Fibroblast of lung (primary cell): ENCODE results near the gene CDCP1. TPM values are rescaled to one million over a fixed set of nuclear protein-coding genes. Genes with fewer than 3 reads are reported as not detected.

Experiments
- DNase-seq, 2 donors: peaks; one replicate each; pipeline versions ENCODE4 v3.0.0 to v3.0.0-alpha.2; 2010; ENCODE audit warnings: low read depth in 2 of 2
- H2AFZ ChIP-seq: 2 replicates; pipeline ENCODE4 v1.5.1; 2012; ENCODE audit warnings: low read length, control low read depth, inconsistent platforms
- H3K27ac ChIP-seq: 2 replicates; pipeline ENCODE4 v1.5.1; 2011; ENCODE audit warnings: low read length, control low read depth; ENCODE audit not compliant: insufficient read depth
- H3K27me3 ChIP-seq: 2 replicates; pipeline ENCODE4 v1.5.1; 2011; ENCODE audit warnings: mild to moderate bottlenecking, low read length; ENCODE audit not compliant: control insufficient read depth, insufficient read depth
- H3K36me3 ChIP-seq: 2 replicates; pipeline ENCODE4 v1.5.1; 2011; ENCODE audit warnings: low read length; ENCODE audit not compliant: control insufficient read depth, insufficient read depth
- H3K4me1 ChIP-seq: 2 replicates; pipeline ENCODE4 v1.5.1; 2011; ENCODE audit warnings: low read length; ENCODE audit not compliant: control insufficient read depth, insufficient read depth; ENCODE audit errors: extremely low read depth
- H3K4me2 ChIP-seq: 2 replicates; pipeline ENCODE4 v1.5.1; 2011; ENCODE audit warnings: low read length, control low read depth; ENCODE audit not compliant: insufficient read depth; ENCODE audit errors: extremely low read depth
- H3K4me3 ChIP-seq, 4 experiments: fragments of 200-600 bp in 1 of 4; sonication (generic) in 1 of 4; replicated peaks in 1 of 4; 2 replicates each; pipeline ENCODE4 v1.5.1; 2011 to 2016; ENCODE audit warnings: low read length in 4 of 4, low read depth in 3 of 4, mild to moderate bottlenecking in 3 of 4, control low read depth in 2 of 4, inconsistent platforms in 1 of 4, mixed read lengths in 1 of 4; ENCODE audit not compliant: insufficient read depth in 1 of 4; ENCODE audit errors: control extremely low read depth in 1 of 4
- H3K79me2 ChIP-seq: 2 replicates; pipeline ENCODE4 v1.5.1; 2012; ENCODE audit warnings: mild to moderate bottlenecking, low read length, inconsistent platforms; ENCODE audit not compliant: control insufficient read depth, insufficient read depth
- H3K9ac ChIP-seq: 2 replicates; pipeline ENCODE4 v1.5.1; 2011; ENCODE audit warnings: mild to moderate bottlenecking, low read length, control low read depth; ENCODE audit not compliant: insufficient read depth
- H3K9me3 ChIP-seq: 2 replicates; pipeline ENCODE4 v1.5.1; 2012; ENCODE audit warnings: low read depth, low read length; ENCODE audit not compliant: control insufficient read depth, insufficient read depth
- H4K20me1 ChIP-seq: 2 replicates; pipeline ENCODE4 v1.5.1; 2011; ENCODE audit warnings: low read length; ENCODE audit not compliant: control insufficient read depth, insufficient read depth; ENCODE audit errors: extremely low read depth
- CTCF ChIP-seq, 2 donors: IDR thresholded peaks in 1 of 2; conservative IDR thresholded peaks in 1 of 2; 1 replicate in 1 of 2; 2 replicates in 1 of 2; pipeline ENCODE4 v1.5.1; 2011 to 2012; ENCODE audit warnings: low read length in 2 of 2, control low read depth in 1 of 2, inconsistent platforms in 1 of 2, low read depth in 1 of 2, mild to moderate bottlenecking in 1 of 2
- EZH2 ChIP-seq: IDR thresholded peaks from 2 replicates; pipeline ENCODE4 v1.5.1; 2012; ENCODE audit warnings: low read length, control low read depth, mild to moderate bottlenecking; ENCODE audit errors: missing control alignments
- polyA plus RNA-seq, 2 donors: library from polyadenylated mRNA; depleted of rRNA in 1 of 2; stranded (reverse) in 1 of 2; unstranded in 1 of 2; fragments of >200 nt; gene quantifications; 2 replicates each; pipeline ENCODE4 v1.2.1, GENCODE V29; 2011 to 2012; ENCODE audit warnings: missing spikeins in 1 of 2
- total RNA-seq: library from RNA; depleted of rRNA; stranded (reverse); fragments of >200 nt; gene quantifications from 2 replicates; pipeline ENCODE4 v1.2.1, GENCODE V29; 2014

The CDCP1 gene
- total and polyA plus RNA-seq, 2 donors (not counting 1 experiment from before 2014, with no cell fraction given), result 25.6 to 56.1 TPM

GRCh38 chr3:45135959-45136358, 10.2 kb downstream of the CDCP1 start:
- H3K36me3 ChIP-seq, result no peaks in the 10 kb centered on the region
- no peak for TF ChIP-seq CTCF (conservative IDR thresholded peaks at IDR 0.05 in 1 of 2, IDR thresholded peaks at IDR 0.05 in 1 of 2; ENCODE audit: low read depth in 1 of 2, low read length in 2 of 2)
- TF ChIP-seq EZH2, result no peak
- H3K4me2 ChIP-seq, result no peak overlapping the region
- H3K9ac ChIP-seq, result no peak overlapping the region
- H3K4me1 ChIP-seq, result peaks cover 35% of the 10 kb centered on the region
- peaks cover 56% of the 10 kb centered on the region for H3K79me2 ChIP-seq
- no peaks in the 10 kb centered on the region for H3K9me3 ChIP-seq
- no peaks in the 10 kb centered on the region for H3K27me3 ChIP-seq
- H3K4me3 ChIP-seq, result no peak overlapping the region
- peak overlapping the region; percentile 93 for H3K27ac ChIP-seq
- no peaks in the 10 kb centered on the region for H4K20me1 ChIP-seq
- no peak overlapping the region for H2AFZ ChIP-seq
- peak; percentile 25 to 38 for DNase-seq

- no peak overlapping the region for H2AFZ ChIP-seq
Measured at GRCh38 chr3:45134758-45135521, 11.2 kb downstream of the CDCP1 start.

More at GRCh38 chr3:45134758-45135521, 11.2 kb downstream of the CDCP1 start:
- TF ChIP-seq EZH2 (no peak), CTCF (conservative IDR thresholded peaks at IDR 0.05 in 1 of 2, IDR thresholded peaks at IDR 0.05 in 1 of 2; ENCODE audit: low read depth in 1 of 2, low read length in 2 of 2) (no peak)
- Histone ChIP-seq H3K9ac (peak overlapping the region; percentile 28), H3K27ac (peak overlapping the region; percentile 93), H3K27me3 (no peaks in the 10 kb centered on the region), H4K20me1 (no peaks in the 10 kb centered on the region), H3K4me1 (peaks cover 31% of the 10 kb centered on the region), H3K4me3 (no peak overlapping the region), H3K36me3 (no peaks in the 10 kb centered on the region), H3K79me2 (peaks cover 55% of the 10 kb centered on the region), H3K9me3 (no peaks in the 10 kb centered on the region), H3K4me2 (no peak overlapping the region)
- peak; percentile 35 to 76 for DNase-seq
